Upper lobe of left lung (tissue), 6 donors: ENCODE measurements around the gene DNAAF5. TPM values are rescaled to one million over a fixed set of nuclear protein-coding genes. Genes with fewer than 3 reads are reported as not detected.

Experiments
- ATAC-seq, 2 donors: fragments of 200-7000 bp; cut with Tn5 transposase; one replicate each; pipeline ENCODE4 v1.9.1; 2022; ENCODE audit warnings: mild to moderate bottlenecking in 2 of 2, moderate library complexity in 2 of 2; ENCODE audit not compliant: low FRiP score in 2 of 2
- DNase-seq, 2 donors: peaks; one replicate each; pipeline ENCODE4 v3.0.0-alpha.2; 2019 to 2020
- H3K27ac ChIP-seq, 4 donors: fragments of 200-600 bp; sonication (generic); one replicate each; pipeline ENCODE4 v1.5.1; 2016 to 2019
- H3K27me3 ChIP-seq, 4 donors: fragments of 200-600 bp; sonication (generic); one replicate each; pipeline ENCODE4 v1.5.1; 2017 to 2019
- H3K36me3 ChIP-seq, 4 donors: fragments of 200-600 bp; sonication (generic); one replicate each; pipeline ENCODE4 v1.5.1; 2016 to 2019
- H3K4me1 ChIP-seq, 4 donors: fragments of 200-600 bp; sonication (generic); one replicate each; pipeline ENCODE4 v1.5.1; 2018 to 2019
- H3K4me3 ChIP-seq, 4 donors: fragments of 200-600 bp; sonication (generic); one replicate each; pipeline ENCODE4 v1.5.1; 2017 to 2019; ENCODE audit warnings: mild to moderate bottlenecking in 2 of 4, moderate library complexity in 1 of 4
- H3K9me3 ChIP-seq, 4 donors: fragments of 200-600 bp; sonication (generic); one replicate each; pipeline ENCODE4 v1.5.1; 2018 to 2019
- EP300 ChIP-seq, 4 donors: sonication (generic); formaldehyde crosslinking; IDR thresholded peaks; one replicate each; pipeline ENCODE4 v1.5.1; 2017; ENCODE audit warnings: antibody characterized with exemption in 4 of 4, control low read depth in 2 of 4
- POLR2A ChIP-seq, 4 donors: fragments of 450-650 bp; IDR thresholded peaks; one replicate each; pipeline ENCODE4 v1.5.1; 2016 to 2017; ENCODE audit warnings: antibody characterized with exemption in 4 of 4, mild to moderate bottlenecking in 2 of 4
- POLR2AphosphoS5 ChIP-seq, 2 donors: sonication (generic); formaldehyde crosslinking; IDR thresholded peaks; one replicate each; pipeline ENCODE4 v1.5.1; 2017; ENCODE audit warnings: antibody characterized with exemption in 2 of 2
- WGBS, 2 donors: methylation state at CpG; one replicate each; pipeline ENCODE4 v1.1.5; 2017 to 2018; 5-methylcytosine and 5-hydroxymethylcytosine counted together
- total RNA-seq, 6 donors: library from RNA; depleted of rRNA in 4 of 6; stranded (reverse); fragments of >200 nt in 4 of 6; gene quantifications; one replicate each; pipeline versions ENCODE4 v1.1.0 to v1.2.1, GENCODE V29; 2016 to 2021
- TF ChIP-seq, protein P1 (sequence below), 6 experiments: fragments of 450-650 bp in 4 of 6; fragments of 200-600 bp in 2 of 6; sonication (generic) in 2 of 6; IDR thresholded peaks; one replicate each; pipeline ENCODE4 v1.5.1; 2016 to 2019; ENCODE audit warnings: antibody characterized with exemption in 6 of 6
- donor health status: DM: no; HTN: no; CAD: no; lungs with moderate emphysema.
- donor health status: DM: no; HTN: yes; CAD: no; lungs with severe emphysema.

DNAAF5 gene
- total RNA-seq, 6 donors from 2014 or later, result 18.2 to 35.6 (median 26.4) TPM

DNA sequence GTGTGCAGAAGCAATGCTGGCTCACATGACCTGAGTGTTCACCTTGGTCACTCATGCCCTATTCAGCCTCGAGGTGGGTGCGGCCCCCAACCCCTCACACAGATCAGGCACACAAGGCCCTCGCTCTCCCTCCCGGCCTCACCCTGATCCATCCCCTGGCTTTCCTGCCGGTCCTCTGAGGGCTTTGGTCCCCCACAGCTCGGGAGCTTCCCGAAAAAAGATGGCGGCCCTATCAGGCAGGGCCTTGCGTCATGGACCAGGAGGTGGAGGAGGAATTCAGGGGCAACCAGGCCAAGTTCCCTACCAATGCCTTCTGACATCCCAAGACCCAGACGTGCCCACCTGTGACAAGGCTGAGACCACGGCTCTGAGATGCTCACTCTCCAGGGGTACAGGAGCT, 43.7 kb upstream of the DNAAF5 start:
- H3K27ac ChIP-seq, result no peak overlapping the region
- WGBS, 2 donors, result 89 to 99% methylated on average over 11 of the region's 11 CpGs
- DNase-seq, result no peak

DNA sequence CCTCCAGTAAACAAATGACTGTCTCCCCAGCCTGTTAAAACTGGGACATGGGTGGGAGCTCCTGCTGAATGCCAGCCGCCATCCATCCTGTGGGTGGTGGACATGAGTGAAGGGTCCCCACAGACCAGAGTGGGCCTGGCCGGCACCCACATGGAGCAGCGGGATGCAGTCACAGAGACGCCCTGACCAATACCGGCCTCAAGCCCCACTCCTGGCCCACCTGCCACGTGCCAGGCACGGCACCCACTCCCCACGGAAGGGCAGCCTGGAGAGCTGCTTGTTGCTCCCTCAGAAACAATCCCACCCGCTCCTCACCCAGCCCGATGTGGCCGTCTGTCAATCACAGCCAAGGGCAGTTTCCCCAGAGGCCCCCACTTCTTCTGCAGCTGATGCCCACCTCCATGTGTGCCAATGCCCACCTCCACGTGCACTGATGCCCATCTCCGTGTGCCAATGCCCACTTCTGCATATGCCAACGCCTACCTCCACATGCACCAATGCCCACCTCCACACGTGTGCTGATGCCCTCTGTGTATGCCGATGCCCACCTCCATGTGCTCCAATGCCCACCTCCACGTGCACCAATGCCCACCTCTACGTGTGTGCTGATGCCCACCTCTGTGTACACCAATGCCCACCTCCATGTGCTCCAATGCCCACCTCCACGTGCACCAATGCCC, 42.8 kb upstream of the DNAAF5 start:
- Histone ChIP-seq H3K27ac (no peak overlapping the region), H3K4me1 (no peaks in the 10 kb centered on the region), H3K27me3 (no peaks in the 10 kb centered on the region), H3K4me3 (no peak overlapping the region), H3K36me3 (peaks cover 0 to 17% (median 4%) of the 10 kb centered on the region in 4 donors), H3K9me3 (peaks cover 7 to 29% (median 24%) of the 10 kb centered on the region in 4 donors)
- DNase-seq (no peak), ATAC-seq (no peak)
- TF ChIP-seq, protein P1, sequence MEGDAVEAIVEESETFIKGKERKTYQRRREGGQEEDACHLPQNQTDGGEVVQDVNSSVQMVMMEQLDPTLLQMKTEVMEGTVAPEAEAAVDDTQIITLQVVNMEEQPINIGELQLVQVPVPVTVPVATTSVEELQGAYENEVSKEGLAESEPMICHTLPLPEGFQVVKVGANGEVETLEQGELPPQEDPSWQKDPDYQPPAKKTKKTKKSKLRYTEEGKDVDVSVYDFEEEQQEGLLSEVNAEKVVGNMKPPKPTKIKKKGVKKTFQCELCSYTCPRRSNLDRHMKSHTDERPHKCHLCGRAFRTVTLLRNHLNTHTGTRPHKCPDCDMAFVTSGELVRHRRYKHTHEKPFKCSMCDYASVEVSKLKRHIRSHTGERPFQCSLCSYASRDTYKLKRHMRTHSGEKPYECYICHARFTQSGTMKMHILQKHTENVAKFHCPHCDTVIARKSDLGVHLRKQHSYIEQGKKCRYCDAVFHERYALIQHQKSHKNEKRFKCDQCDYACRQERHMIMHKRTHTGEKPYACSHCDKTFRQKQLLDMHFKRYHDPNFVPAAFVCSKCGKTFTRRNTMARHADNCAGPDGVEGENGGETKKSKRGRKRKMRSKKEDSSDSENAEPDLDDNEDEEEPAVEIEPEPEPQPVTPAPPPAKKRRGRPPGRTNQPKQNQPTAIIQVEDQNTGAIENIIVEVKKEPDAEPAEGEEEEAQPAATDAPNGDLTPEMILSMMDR (IDR thresholded peaks at IDR 0.05), result no peak
- TF ChIP-seq POLR2A (IDR thresholded peaks at IDR 0.05), result no peak
- no peak for TF ChIP-seq EP300 (IDR thresholded peaks at IDR 0.05)
- WGBS, 2 donors, result 91 to 96% methylated on average over 11 to 16 of the region's 19 CpGs

More for the DNA sequence above, 43.7 kb upstream of the DNAAF5 start:
- Histone ChIP-seq H3K36me3 (peaks cover 0 to 17% (median 4%) of the 10 kb centered on the region in 4 donors), H3K9me3 (peaks cover 4 to 23% (median 18%) of the 10 kb centered on the region in 4 donors), H3K4me3 (no peak overlapping the region), H3K27me3 (no peaks in the 10 kb centered on the region), H3K4me1 (no peaks in the 10 kb centered on the region)
- ATAC-seq, result peak in 1 of 2 donors; percentile 9
- TF ChIP-seq EP300 (IDR thresholded peaks at IDR 0.05), result no peak
- TF ChIP-seq POLR2AphosphoS5 (IDR thresholded peaks at IDR 0.05), result no peak
- TF ChIP-seq POLR2A (IDR thresholded peaks at IDR 0.05), result no peak
- TF ChIP-seq, protein P1 (IDR thresholded peaks at IDR 0.05), result no peak

DNA sequence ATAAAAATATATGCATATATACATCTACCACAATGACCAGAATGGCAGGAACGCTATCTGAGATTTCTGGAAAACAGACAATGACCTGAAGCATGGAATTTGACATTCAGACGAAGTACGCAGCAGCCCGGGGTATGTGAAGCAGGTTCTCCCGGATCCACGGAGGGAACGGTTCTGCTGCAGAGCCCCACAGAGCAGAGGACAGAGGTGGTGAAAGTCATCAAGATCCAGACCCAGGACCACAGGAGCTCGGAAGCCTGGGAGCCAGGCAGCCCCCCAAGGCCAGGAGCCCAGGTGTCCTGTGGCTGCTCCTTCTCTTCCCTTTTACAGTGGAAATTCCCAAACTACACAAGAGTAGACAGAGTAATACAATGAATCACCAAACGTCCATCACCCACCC, 42.1 kb upstream of the DNAAF5 start:
- 93% methylated on average over 9 of the region's 9 CpGs for WGBS, 2 donors
- peaks cover 0 to 11% (median 2%) of the 10 kb centered on the region in 4 donors for H3K36me3 ChIP-seq
- no peak overlapping the region for H3K27ac ChIP-seq
- no peaks in the 10 kb centered on the region for H3K4me1 ChIP-seq
- TF ChIP-seq, protein P1 (IDR thresholded peaks at IDR 0.05), result no peak
- TF ChIP-seq EP300 (IDR thresholded peaks at IDR 0.05), result no peak
- TF ChIP-seq POLR2AphosphoS5 (IDR thresholded peaks at IDR 0.05), result no peak
- no peak for TF ChIP-seq POLR2A (IDR thresholded peaks at IDR 0.05)
- ATAC-seq (no peak), DNase-seq (no peak)
- peaks cover 9 to 36% (median 30%) of the 10 kb centered on the region in 4 donors for H3K9me3 ChIP-seq
- H3K4me3 ChIP-seq, result no peak overlapping the region
- no peaks in the 10 kb centered on the region for H3K27me3 ChIP-seq

DNA sequence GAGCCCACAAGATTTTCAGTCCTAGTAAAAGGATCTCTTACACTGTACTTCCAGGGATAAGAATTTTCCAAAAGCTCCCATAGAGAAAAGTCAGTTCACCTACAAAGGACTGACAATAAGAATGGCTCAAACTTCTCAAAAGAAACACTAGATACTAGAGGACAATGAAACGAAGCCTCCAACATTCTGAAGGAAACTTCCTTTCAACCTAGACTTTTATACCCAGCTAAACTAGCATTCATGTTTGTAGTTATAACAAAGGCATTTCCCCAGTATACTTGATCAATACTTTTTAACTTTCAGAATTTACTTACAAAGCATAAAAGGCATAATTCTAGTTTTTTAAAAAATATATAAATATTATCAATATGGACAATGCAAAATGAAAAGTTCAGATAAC, 41.0 kb upstream of the DNAAF5 start:
- DNase-seq (no peak), ATAC-seq (no peak)
- Histone ChIP-seq H3K9me3 (peaks cover 9 to 34% (median 30%) of the 10 kb centered on the region in 4 donors), H3K4me3 (no peak overlapping the region), H3K27me3 (no peaks in the 10 kb centered on the region), H3K36me3 (peaks cover 0 to 1% (median 0%) of the 10 kb centered on the region in 4 donors), H3K4me1 (no peaks in the 10 kb centered on the region), H3K27ac (no peak overlapping the region)
- TF ChIP-seq, protein P1 (IDR thresholded peaks at IDR 0.05), result no peak
- TF ChIP-seq POLR2AphosphoS5 (IDR thresholded peaks at IDR 0.05), result no peak
- TF ChIP-seq EP300 (IDR thresholded peaks at IDR 0.05), result no peak
- no peak for TF ChIP-seq POLR2A (IDR thresholded peaks at IDR 0.05)
- 93 to 100% methylated on average over 1 of the region's 1 CpG for WGBS, 2 donors
